NT2/D1 (cell line): ENCODE data around the gene TPI1.

ENCODE experiments used
- YY1 ChIP-seq: IDR thresholded peaks from 2 replicates; pipeline ENCODE4 v1.6.1; 2011; ENCODE audit not compliant: insufficient read length, insufficient read depth
- ZNF274 ChIP-seq: IDR thresholded peaks from 2 replicates; pipeline ENCODE4 v1.6.1; 2011; ENCODE audit warnings: mild to moderate bottlenecking, low read depth, low read length

DNA sequence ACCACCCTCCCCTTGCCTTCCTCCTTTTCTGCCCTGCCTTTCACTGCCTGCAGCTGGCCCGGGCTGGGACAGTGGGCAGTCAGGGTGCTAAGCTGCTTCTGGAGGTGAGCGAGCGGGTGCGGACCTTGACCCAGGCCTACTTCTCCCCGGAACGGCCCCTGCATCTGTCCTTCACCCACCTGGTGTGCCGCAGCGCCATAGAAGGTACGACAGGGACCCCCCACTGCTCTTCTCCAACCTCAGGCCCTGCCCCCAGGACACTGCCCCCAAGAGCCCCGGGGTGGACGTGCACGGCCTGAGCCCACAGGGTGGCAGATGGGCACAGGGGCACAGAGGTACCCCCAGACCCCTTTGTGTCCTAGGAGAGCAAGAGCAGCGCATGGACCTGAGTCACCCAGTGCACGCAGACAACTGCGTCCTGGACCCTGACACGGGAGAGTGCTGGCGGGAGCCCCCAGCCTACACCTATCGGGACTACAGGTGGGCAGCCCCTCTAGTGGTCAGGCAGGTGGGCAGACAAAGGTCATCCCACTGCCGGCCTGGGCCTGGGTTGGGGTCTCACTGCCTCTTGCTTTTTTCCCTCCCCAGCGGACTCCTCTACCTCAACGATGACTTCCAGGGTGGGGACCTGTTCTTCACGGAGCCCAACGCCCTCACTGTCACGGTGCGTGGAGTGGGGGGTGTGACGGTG is 29.8 kb upstream of the TPI1 start:
- TF ChIP-seq YY1: no peak
- no peak for TF ChIP-seq ZNF274
